ENCODE data around the gene PLN. TPM values are rescaled to one million over a fixed set of nuclear protein-coding genes. Genes with fewer than 3 reads are reported as not detected.
A peak's percentile ranks its signal among the peaks of the same experiment; 100 is the strongest.

Gene PLN
- total and polyA plus RNA-seq, 9 of the 15 experiments (the other 6 are each of a cell fraction or from before 2014, with no cell fraction given), result 0.03 to 0.30 (median 0.03) TPM; not detected in 6

DNA sequence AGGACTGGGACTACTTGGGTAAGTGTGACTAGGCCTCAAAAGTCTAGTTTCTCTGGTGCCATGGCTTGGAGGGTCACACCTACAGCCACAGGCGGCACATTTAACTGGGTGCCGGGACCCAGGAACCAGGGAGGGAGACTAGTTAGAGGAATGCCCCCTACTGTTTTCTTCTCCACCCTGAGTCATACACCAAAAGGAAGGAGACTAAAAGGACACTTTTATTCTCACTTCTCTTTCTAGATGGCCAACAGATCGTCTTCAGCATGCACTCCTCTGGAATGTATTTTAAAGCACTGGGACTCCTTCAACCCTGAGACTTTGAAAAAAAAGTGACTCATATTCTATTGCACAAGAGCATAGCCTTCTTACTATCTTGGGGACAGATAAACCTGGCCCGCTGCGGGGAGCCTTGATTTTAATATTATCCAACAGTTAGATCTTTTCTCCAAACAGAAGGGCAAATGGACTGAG, 33.4 kb downstream of the PLN start:
- intact Hi-C loops (cut with micrococcal nuclease), result loop anchor here (1.0 to 2.0 kb wide), 3 partner anchors 29 to 297 kb away; no protein-coding TSS in a partner anchor
- TF ChIP-seq ETS2 (tag; IDR thresholded peaks at IDR 0.05; ENCODE audit: borderline replicate concordance, poor library complexity, severe bottlenecking), result no peak
- TF ChIP-seq ZNF639 (CRISPR knock-in tag; conservative IDR thresholded peaks at IDR 0.05 in 1 of 2, IDR thresholded peaks at IDR 0.05 in 1 of 2), result no peak
- no peak for TF ChIP-seq ZFP91 (CRISPR knock-in tag; IDR thresholded peaks at IDR 0.05)
- peak; percentile 22; the same call in 1 of the 2 replicates for TF ChIP-seq EP300 (IDR thresholded peaks at IDR 0.05; ENCODE audit: low read length)
- no peak for TF ChIP-seq ZNF398 (CRISPR knock-in tag; IDR thresholded peaks at IDR 0.05)
- TF ChIP-seq, protein P1, sequence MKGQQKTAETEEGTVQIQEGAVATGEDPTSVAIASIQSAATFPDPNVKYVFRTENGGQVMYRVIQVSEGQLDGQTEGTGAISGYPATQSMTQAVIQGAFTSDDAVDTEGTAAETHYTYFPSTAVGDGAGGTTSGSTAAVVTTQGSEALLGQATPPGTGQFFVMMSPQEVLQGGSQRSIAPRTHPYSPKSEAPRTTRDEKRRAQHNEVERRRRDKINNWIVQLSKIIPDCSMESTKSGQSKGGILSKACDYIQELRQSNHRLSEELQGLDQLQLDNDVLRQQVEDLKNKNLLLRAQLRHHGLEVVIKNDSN (CRISPR knock-in tag; IDR thresholded peaks at IDR 0.05), result no peak
- peak; percentile 65; the same call in 1 of the 2 replicates for TF ChIP-seq TEAD4 (IDR thresholded peaks at IDR 0.05; ENCODE audit: low read length)
- no peak for TF ChIP-seq TEAD4 (CRISPR knock-in tag; IDR thresholded peaks at IDR 0.05; ENCODE audit: borderline replicate concordance)
- no peak for TF ChIP-seq TAF7 (tag; IDR thresholded peaks at IDR 0.05)
- TF ChIP-seq CBX1 (IDR thresholded peaks at IDR 0.05; ENCODE audit: low read depth), result no peak
- no peak for TF ChIP-seq ZBTB1 (CRISPR knock-in tag; IDR thresholded peaks at IDR 0.05; ENCODE audit: borderline replicate concordance, low read depth)
- TF ChIP-seq ZNF212 (CRISPR knock-in tag; IDR thresholded peaks at IDR 0.05), result no peak
- TF ChIP-seq, protein P2, sequence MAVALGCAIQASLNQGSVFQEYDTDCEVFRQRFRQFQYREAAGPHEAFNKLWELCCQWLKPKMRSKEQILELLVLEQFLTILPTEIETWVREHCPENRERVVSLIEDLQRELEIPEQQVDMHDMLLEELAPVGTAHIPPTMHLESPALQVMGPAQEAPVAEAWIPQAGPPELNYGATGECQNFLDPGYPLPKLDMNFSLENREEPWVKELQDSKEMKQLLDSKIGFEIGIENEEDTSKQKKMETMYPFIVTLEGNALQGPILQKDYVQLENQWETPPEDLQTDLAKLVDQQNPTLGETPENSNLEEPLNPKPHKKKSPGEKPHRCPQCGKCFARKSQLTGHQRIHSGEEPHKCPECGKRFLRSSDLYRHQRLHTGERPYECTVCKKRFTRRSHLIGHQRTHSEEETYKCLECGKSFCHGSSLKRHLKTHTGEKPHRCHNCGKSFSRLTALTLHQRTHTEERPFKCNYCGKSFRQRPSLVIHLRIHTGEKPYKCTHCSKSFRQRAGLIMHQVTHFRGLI (CRISPR knock-in tag; IDR thresholded peaks at IDR 0.05), result no peak
- no peak for TF ChIP-seq PML (IDR thresholded peaks at IDR 0.05; ENCODE audit: low read length)
- TF ChIP-seq ZNF217 (CRISPR knock-in tag; IDR thresholded peaks at IDR 0.05), result no peak

More for the DNA sequence above, 33.4 kb downstream of the PLN start:
- CTCF ChIA-PET (ENCODE audit: low intra/inter-chr PET ratio), result interaction anchor here (0.6 to 1.1 kb wide), 4 partner anchors 31 to 531 kb away, joined by 3 read pairs; no protein-coding TSS in a partner anchor
- peaks cover 0 to 14% of the 10 kb centered on the region in 2 experiments; a peak in 3 of 5 replicates for H3K4me1 ChIP-seq (replicated peaks in 1 of 2; ENCODE audit: control insufficient read depth in 2 of 2, insufficient read depth in 2 of 2, low read length in 2 of 2)
- H3K27ac ChIP-seq (ENCODE audit: extremely low read depth, low read depth, low read length), result no peak overlapping the region
- H2AFZ ChIP-seq (ENCODE audit: low read depth, low read length), result no peak overlapping the region
- no peaks in the 10 kb centered on the region for H3K79me2 ChIP-seq (ENCODE audit: control insufficient read depth, insufficient read depth, low read length)
- no peak overlapping the region for H3K4me3 ChIP-seq
- peaks cover 3% of the 10 kb centered on the region for H3K9me3 ChIP-seq (replicated peaks; ENCODE audit: control insufficient read depth, insufficient read depth, low read depth, low read length)
- H3K36me3 ChIP-seq (ENCODE audit: control insufficient read depth, insufficient read depth, low read length), result no peaks in the 10 kb centered on the region
- H3K27me3 ChIP-seq (ENCODE audit: control insufficient read depth in 2 of 2, insufficient read depth in 2 of 2, low read length in 2 of 2), result no peaks in the 10 kb centered on the region
- H4K20me1 ChIP-seq (replicated peaks; ENCODE audit: control insufficient read depth, insufficient read depth, low read length), result no peaks in the 10 kb centered on the region
- no peak overlapping the region for H3K4me2 ChIP-seq (ENCODE audit: insufficient read depth, low read length)
- ATAC-seq, result peak; percentile 86
- POLR2A ChIA-PET, result no interaction called here
- no peaks in the 10 kb centered on the region for H3K9me1 ChIP-seq (ENCODE audit: control insufficient read depth, insufficient read depth, low read length)
- WGBS (ENCODE audit: insufficient coverage, low coverage, missing lambda C conversion rate), result 32% methylated on average over 5 of the region's 5 CpGs
- peak overlapping the region in 1 of 2 experiments; percentile 27; a peak in 1 of 4 replicates for H3K9ac ChIP-seq (ENCODE audit: insufficient read depth in 1 of 2, low read depth in 2 of 2, low read length in 2 of 2)
- DNase-seq (ENCODE audit: extremely low read depth in 1 of 4, low spot score in 3 of 4), result peak; percentile 17 to 57 (median 28)
- no peak for FAIRE-seq
- in situ Hi-C loops (cut with MboI), result no loop called here
- no TSS peak for BruUV-seq (replicated peaks)
